Pons (tissue), 1 donor: Measurements from ENCODE around the gene SORT1.

Experiments used
- DNase-seq: peaks from one replicate; pipeline ENCODE4 v3.0.0-alpha.2; 2016; ENCODE audit warnings: low spot score

Gene SORT1

DNA sequence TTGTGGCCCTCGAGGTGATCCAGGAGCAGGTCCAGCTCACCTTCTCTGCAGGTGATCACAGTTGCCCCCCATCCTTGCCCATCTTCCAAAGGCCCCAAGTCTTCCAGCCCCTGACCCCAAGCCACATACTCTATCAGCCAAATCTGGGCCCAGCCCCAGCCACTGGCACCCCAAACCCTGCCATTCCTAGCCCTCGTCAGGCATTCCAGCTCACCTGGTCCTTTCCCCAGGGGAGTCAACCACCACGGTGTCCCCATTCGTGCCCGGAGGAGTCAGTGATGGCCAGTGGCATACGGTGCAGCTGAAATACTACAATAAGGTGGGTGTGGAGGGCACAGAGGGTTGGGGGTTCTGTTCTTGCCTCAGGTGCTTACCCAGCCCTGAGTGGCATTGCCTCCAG, 136.1 kb downstream of the SORT1 start:
- DNase-seq = no peak

DNA sequence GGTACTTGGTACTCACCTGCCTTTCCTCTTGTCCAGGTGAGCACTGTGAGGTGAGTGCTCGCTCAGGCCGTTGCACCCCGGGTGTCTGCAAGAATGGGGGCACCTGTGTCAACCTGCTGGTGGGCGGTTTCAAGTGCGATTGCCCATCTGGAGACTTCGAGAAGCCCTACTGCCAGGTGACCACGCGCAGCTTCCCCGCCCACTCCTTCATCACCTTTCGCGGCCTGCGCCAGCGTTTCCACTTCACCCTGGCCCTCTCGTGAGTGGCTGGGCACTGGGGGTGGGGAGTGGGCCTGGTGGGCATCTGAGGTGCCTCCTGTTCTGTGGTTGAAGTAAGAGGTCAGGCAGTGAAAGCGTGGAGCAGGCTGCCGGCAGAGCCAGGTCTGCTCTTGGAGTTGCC, 136.7 kb downstream of the SORT1 start:
- no peak for DNase-seq

DNA sequence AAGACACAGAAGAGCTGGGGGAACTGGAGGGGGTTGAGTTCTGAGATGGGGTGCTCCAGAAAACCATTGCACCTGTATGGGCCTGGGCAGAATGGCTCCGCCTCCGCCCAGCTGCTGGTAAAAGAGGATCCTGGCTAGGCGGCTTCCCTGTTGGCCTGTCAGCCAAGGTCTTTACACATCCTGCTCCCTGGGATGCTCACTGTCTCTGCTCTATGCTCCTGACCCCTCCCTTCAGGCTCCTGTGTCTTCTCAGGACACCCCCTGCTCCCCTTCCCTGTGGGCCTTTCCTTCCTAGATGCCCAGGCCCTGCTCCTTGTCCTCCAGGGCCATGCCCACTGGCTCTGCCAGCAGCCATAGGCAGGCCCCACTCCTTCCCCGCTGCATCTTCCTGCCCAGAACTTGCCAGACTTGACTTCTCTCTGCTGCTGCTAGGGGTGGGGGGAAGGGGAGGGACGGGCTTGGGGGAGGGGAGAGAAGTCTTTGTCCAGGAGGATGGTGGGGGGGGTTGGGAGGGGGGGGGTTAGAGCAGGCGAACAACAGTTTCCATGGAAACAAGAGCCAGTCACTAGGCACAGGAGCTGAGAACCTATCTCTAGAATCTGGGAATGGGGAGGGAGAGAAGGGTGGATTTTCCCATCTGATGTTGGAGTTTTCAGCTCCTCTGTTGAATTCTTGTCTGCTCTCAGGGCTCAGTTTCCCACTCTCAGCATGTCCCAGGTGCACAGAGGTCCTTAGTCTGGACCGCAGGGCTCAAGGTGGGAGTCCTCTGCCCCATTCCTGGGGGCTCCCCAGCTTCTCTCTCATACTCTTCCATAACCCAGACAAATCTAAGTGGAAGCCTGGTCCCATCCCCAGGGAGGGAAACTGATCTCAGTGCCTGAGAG, 137.8 kb downstream of the SORT1 start:
- DNase-seq = no peak
